ENCODE measurements around the gene FCAR.
"Not testable (repeated sequence)": the region's sequence is repeated elsewhere in the genome, so short reads cannot be mapped to it uniquely, and the experiment has no call there.

FCAR gene

DNA sequence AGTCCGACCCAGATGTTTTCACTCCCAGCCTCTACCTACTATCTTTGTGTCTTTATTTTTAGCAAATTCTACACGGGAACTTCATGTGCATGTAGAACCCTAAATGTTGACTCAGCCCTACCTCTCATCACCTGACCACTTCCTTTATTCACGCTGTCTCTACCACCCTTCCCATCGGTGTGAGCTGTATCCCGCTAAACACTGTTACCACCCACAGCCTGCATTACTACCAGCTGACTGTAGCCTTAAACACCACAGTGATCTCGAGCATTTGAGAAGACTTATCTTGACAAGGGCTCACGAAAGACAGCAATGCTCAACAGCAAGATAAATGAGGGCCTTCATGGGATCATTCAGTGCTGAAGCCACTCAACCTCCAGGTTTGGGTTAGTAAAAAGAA, 47.0 kb downstream of the FCAR start:
- no peak overlapping the region for H3K27ac ChIP-seq
- no peak for TF ChIP-seq FOXP2 (optimal IDR thresholded peaks at IDR 0.05; ENCODE audit: control extremely low read depth, extremely low read length, insufficient read depth)
- no peak for TF ChIP-seq POLR2AphosphoS5 (IDR thresholded peaks at IDR 0.05; ENCODE audit: borderline replicate concordance, low read depth, low read length)
- no peak for DNase-seq (ENCODE audit: low read depth, low spot score)

GRCh38 chr19:54923276-54923675, 49.2 kb downstream of the FCAR start:
- no peak overlapping the region for H3K27ac ChIP-seq
- DNase-seq (ENCODE audit: low read depth, low spot score) = no peak
- no peak overlapping the region for H3K9ac ChIP-seq (ENCODE audit: insufficient read length)
- no peaks in the 10 kb centered on the region for H3K36me3 ChIP-seq (ENCODE audit: insufficient read depth, low read length)
- H3K9me3 ChIP-seq (ENCODE audit: low read depth, low read length) = peaks cover 3% of the 10 kb centered on the region; the same call in 1 of the 2 replicates
- TF ChIP-seq FOXP2 (optimal IDR thresholded peaks at IDR 0.05; ENCODE audit: control extremely low read depth, extremely low read length, insufficient read depth) (no peak), POLR2AphosphoS5 (IDR thresholded peaks at IDR 0.05; ENCODE audit: borderline replicate concordance, low read depth, low read length) (no peak), EZH2 (IDR thresholded peaks at IDR 0.05) (no peak)
- no peak overlapping the region for H3K4me3 ChIP-seq

More for the DNA sequence above, 47.0 kb downstream of the FCAR start:
- Histone ChIP-seq H3K9me3 (ENCODE audit: low read depth, low read length) (no peaks in the 10 kb centered on the region), H3K4me3 (no peak overlapping the region), H3K36me3 (ENCODE audit: insufficient read depth, low read length) (no peaks in the 10 kb centered on the region), H3K9ac (ENCODE audit: insufficient read length) (no peak overlapping the region)

GRCh38 chr19:54928299-54928698, 54.3 kb downstream of the FCAR start:
- no peak overlapping the region for H3K4me3 ChIP-seq

DNA sequence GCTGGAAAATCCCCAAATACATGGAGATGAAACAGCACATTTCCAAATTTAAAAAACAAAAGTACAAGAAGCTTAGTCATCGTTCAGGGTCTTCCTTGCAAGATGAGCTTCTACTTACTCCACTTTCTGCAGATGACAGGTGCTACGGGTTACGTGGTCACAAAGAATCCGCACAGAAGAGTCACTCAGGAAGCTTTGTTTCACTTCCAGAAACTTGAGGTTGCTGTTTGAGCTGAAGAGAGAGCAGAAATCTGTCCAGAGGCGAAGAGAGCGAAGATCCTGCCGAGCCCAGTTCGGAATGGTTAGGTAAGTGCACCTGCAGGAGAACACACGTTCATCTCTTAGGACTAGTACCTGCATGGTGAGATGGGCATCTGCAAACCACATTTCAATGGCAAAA, 63.9 kb downstream of the FCAR start:
- H3K36me3 ChIP-seq (ENCODE audit: insufficient read depth, low read length) = no peaks in the 10 kb centered on the region
- H3K9me3 ChIP-seq (ENCODE audit: low read depth, low read length) = no peaks in the 10 kb centered on the region
- no peak for DNase-seq (ENCODE audit: low read depth, low spot score)
- no peak for TF ChIP-seq POLR2AphosphoS5 (IDR thresholded peaks at IDR 0.05; ENCODE audit: borderline replicate concordance, low read depth, low read length)
- no peak for TF ChIP-seq FOXP2 (optimal IDR thresholded peaks at IDR 0.05; ENCODE audit: control extremely low read depth, extremely low read length, insufficient read depth)
- no peak for TF ChIP-seq EZH2 (IDR thresholded peaks at IDR 0.05)
- no peak overlapping the region for H3K27ac ChIP-seq
- no peak overlapping the region for H3K4me3 ChIP-seq
- H3K9ac ChIP-seq (ENCODE audit: insufficient read length) = no peak overlapping the region

More at GRCh38 chr19:54928299-54928698, 54.3 kb downstream of the FCAR start:
- Histone ChIP-seq H3K9ac (ENCODE audit: insufficient read length) (no peak overlapping the region), H3K36me3 (ENCODE audit: insufficient read depth, low read length) (no peaks in the 10 kb centered on the region), H3K27ac (no peak overlapping the region), H3K9me3 (ENCODE audit: low read depth, low read length) (peaks cover 3% of the 10 kb centered on the region; the same call in 1 of the 2 replicates)
- TF ChIP-seq EZH2 (IDR thresholded peaks at IDR 0.05) (no peak), FOXP2 (optimal IDR thresholded peaks at IDR 0.05; ENCODE audit: control extremely low read depth, extremely low read length, insufficient read depth) (no peak), POLR2AphosphoS5 (IDR thresholded peaks at IDR 0.05; ENCODE audit: borderline replicate concordance, low read depth, low read length) (no peak)
- no peak for DNase-seq (ENCODE audit: low read depth, low spot score)

DNA sequence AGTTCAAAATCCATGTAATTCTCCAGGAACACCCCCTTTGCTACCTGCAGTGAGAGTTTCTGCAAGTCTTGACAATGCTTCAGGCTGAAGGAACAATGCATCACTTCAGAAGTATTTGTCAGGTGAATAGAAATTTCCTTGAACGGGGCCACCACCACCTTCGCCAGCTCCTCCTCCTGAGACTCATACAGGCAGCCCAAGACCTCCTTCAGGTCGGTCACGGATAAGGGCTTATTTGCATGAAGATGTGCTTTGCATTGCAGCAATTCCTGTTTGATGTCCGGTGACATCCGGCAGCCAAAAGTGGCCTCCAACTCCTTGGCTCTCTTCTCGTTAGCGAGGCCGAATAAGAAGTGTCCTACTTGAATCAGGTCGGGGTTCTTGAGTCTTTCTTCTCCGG, 64.9 kb downstream of the FCAR start:
- TF ChIP-seq POLR2AphosphoS5 (IDR thresholded peaks at IDR 0.05; ENCODE audit: borderline replicate concordance, low read depth, low read length) = no peak
- no peak for TF ChIP-seq EZH2 (IDR thresholded peaks at IDR 0.05)
- no peak for TF ChIP-seq FOXP2 (optimal IDR thresholded peaks at IDR 0.05; ENCODE audit: control extremely low read depth, extremely low read length, insufficient read depth)
- no peak overlapping the region for H3K27ac ChIP-seq
- DNase-seq (ENCODE audit: low read depth, low spot score) = no peak
- no peaks in the 10 kb centered on the region for H3K9me3 ChIP-seq (ENCODE audit: low read depth, low read length)
- no peaks in the 10 kb centered on the region for H3K36me3 ChIP-seq (ENCODE audit: insufficient read depth, low read length)
- H3K4me3 ChIP-seq = no peak overlapping the region
- H3K9ac ChIP-seq (ENCODE audit: insufficient read length) = no peak overlapping the region

- not testable (repeated sequence) for H3K4me3 ChIP-seq; H3K27ac ChIP-seq; H3K9ac ChIP-seq (ENCODE audit: insufficient read length); H3K9me3 ChIP-seq (ENCODE audit: low read depth, low read length); DNase-seq (ENCODE audit: low read depth, low spot score); H3K36me3 ChIP-seq (ENCODE audit: insufficient read depth, low read length)
Observed at GRCh38 chr19:54939538-54939937, 65.5 kb downstream of the FCAR start.

All from SK-N-MC (cell line).